Activated CD4-positive, alpha-beta T cell treated with anti-CD3 and anti-CD28 coated beads, Interleukin-2, Interleukin-4, amounts not matched to agents 100 ng/mL and 50 ng/mL, durations not matched to agents 16 hours and 8 hours (primary cell): ENCODE data around the gene RABGGTA.

Experiments
- DNase-seq: peaks from one replicate; pipeline ENCODE4 v3.0.0-alpha.2; 2020; ENCODE audit warnings: low spot score

The RABGGTA gene

GRCh38 chr14:24271134-24271833 lies at the start of gene RABGGTA:
Gene RABGGTA (minus strand): TSS chr14:24271597. CDS start chr14:24271115, 482 bp downstream.
- peak; percentile 91 for DNase-seq

- DNase-seq = no peak
These were observed 45.9 kb upstream of the RABGGTA start for GRCh38 chr14:24317141-24317928.

GRCh38 chr14:24316597-24316950 lies 45.2 kb upstream of the RABGGTA start:
- no peak for DNase-seq

- no peak for DNase-seq
These were observed 44.6 kb upstream of the RABGGTA start for GRCh38 chr14:24315807-24316596.

GRCh38 chr14:24315243-24315806 lies 43.9 kb upstream of the RABGGTA start:
- no peak for DNase-seq

- DNase-seq = no peak
These were observed 43.2 kb upstream of the RABGGTA start for GRCh38 chr14:24314377-24315193.

- DNase-seq = no peak
These were observed 42.5 kb upstream of the RABGGTA start for GRCh38 chr14:24313913-24314312.

GRCh38 chr14:24312736-24313507 lies 41.5 kb upstream of the RABGGTA start:
- DNase-seq = peak; percentile 70

GRCh38 chr14:24311837-24312615 lies 40.6 kb upstream of the RABGGTA start:
- DNase-seq = no peak

GRCh38 chr14:24310646-24311604 lies 39.5 kb upstream of the RABGGTA start, which contains the start of gene LTB4R:
Gene LTB4R (plus strand): TSS chr14:24311502. CDS start chr14:24315652, 4,150 bp downstream.
- DNase-seq = peak; percentile 68

GRCh38 chr14:24310265-24310645 lies 38.9 kb upstream of the RABGGTA start:
- no peak for DNase-seq

GRCh38 chr14:24309538-24310264 lies 38.3 kb upstream of the RABGGTA start, which contains the start of gene LTB4R2:
Gene LTB4R2 (plus strand): TSS chr14:24310140. CDS start chr14:24310665, 525 bp downstream.
- no peak for DNase-seq

GRCh38 chr14:24308342-24309124 lies 37.1 kb upstream of the RABGGTA start:
- no peak for DNase-seq

GRCh38 chr14:24307575-24308341 lies 36.4 kb upstream of the RABGGTA start, which contains the start of gene CIDEB:
Gene CIDEB (minus strand): TSS chr14:24307977. CDS start chr14:24307858, 119 bp downstream.
- DNase-seq = peak; percentile 65

GRCh38 chr14:24307156-24307574 lies 35.8 kb upstream of the RABGGTA start:
- DNase-seq = no peak

- no peak for DNase-seq
These were observed 32.6 kb upstream of the RABGGTA start for GRCh38 chr14:24304019-24304387.
